NCI-H1105 treated with DMSO at 0.1 percent for 48 hours (cell line): Measurements from ENCODE around the gene JARID2.

Experiments used
- DNase-seq: peaks from one replicate; lab custom pipeline; 2025; lab: John Stamatoyannopoulos, UW

Gene JARID2

GRCh38 chr6:15472621-15473020 lies 226.8 kb downstream of the JARID2 start:
- DNase-seq = no peak

GRCh38 chr6:15473174-15473573 lies 227.3 kb downstream of the JARID2 start:
- DNase-seq = no peak

- no peak for DNase-seq
Observed at GRCh38 chr6:15473741-15474161, 227.9 kb downstream of the JARID2 start.

GRCh38 chr6:15474196-15474595 lies 228.3 kb downstream of the JARID2 start:
- DNase-seq = no peak

GRCh38 chr6:15475261-15475660 lies 229.4 kb downstream of the JARID2 start:
- no peak for DNase-seq

GRCh38 chr6:15475872-15476271 lies 230.0 kb downstream of the JARID2 start:
- DNase-seq = no peak

GRCh38 chr6:15476631-15477380 lies 230.9 kb downstream of the JARID2 start:
- no peak for DNase-seq

- DNase-seq = no peak
Observed at GRCh38 chr6:15477746-15478145, 231.9 kb downstream of the JARID2 start.

- peak; percentile 84 for DNase-seq
Observed at GRCh38 chr6:15479761-15480160, 233.9 kb downstream of the JARID2 start.

- DNase-seq = no peak
Observed at GRCh38 chr6:15480525-15480924, 234.7 kb downstream of the JARID2 start.

GRCh38 chr6:15481390-15482291 lies 235.8 kb downstream of the JARID2 start:
- DNase-seq = peak; percentile 51

- no peak for DNase-seq
Observed at GRCh38 chr6:15483060-15483459, 237.2 kb downstream of the JARID2 start.

- DNase-seq = no peak
Observed at GRCh38 chr6:15484140-15484539, 238.3 kb downstream of the JARID2 start.

GRCh38 chr6:15484821-15485220 lies 239.0 kb downstream of the JARID2 start:
- no peak for DNase-seq

- no peak for DNase-seq
Observed at GRCh38 chr6:15485936-15486335, 240.1 kb downstream of the JARID2 start.

GRCh38 chr6:15487262-15487661 lies 241.4 kb downstream of the JARID2 start:
- no peak for DNase-seq

GRCh38 chr6:15489261-15489962 lies 243.5 kb downstream of the JARID2 start:
- no peak for DNase-seq

- no peak for DNase-seq
Observed at GRCh38 chr6:15490242-15491100, 244.6 kb downstream of the JARID2 start.

- DNase-seq = peak; percentile 34
Observed at GRCh38 chr6:15491255-15491985, 245.6 kb downstream of the JARID2 start.

GRCh38 chr6:15491986-15492269 lies 246.1 kb downstream of the JARID2 start:
- DNase-seq = no peak
